ENCODE data around the gene PGAP6.

- TF ChIP-seq CTCF (IDR thresholded peaks at IDR 0.05): peak in 6 of 7 experiments; percentile 25 to 61 (median 36)
- TF ChIP-seq POLR2A (IDR thresholded peaks at IDR 0.05): peak; percentile 38 to 80 (median 69)
Observed at GRCh38 chr16:401468-402348, 19.9 kb upstream of the PGAP6 start, which contains the start of gene DECR2.

Data from body of pancreas (tissue), 4 donors.